H1 (cell line): Measurements from ENCODE around the gene DGAT2. TPM values are rescaled to one million over a fixed set of nuclear protein-coding genes. Genes with fewer than 3 reads are reported as not detected.

Experiments
- CTCF ChIA-PET: fragments of 300-600 bp; sonication (Branson Sonifier 250); formaldehyde crosslinking; loops from one replicate; lab custom pipeline; 2021; ENCODE audit not compliant: partially characterized antibody; lab: Charles Lee
- POLR2A ChIA-PET: fragments of 300-600 bp; sonication (Branson Sonifier 250); formaldehyde crosslinking; loops from one replicate; lab custom pipeline; 2021; ENCODE audit warnings: inconsistent platforms; ENCODE audit not compliant: partially characterized antibody; lab: Charles Lee
- DNase-seq, 2 experiments: peaks; one replicate each; pipeline versions ENCODE4 v3.0.0 to v3.0.0-alpha.2; 2010 to 2022; ENCODE audit warnings: low spot score in 2 of 2, low read depth in 1 of 2, mixed read lengths in 1 of 2
- FAIRE-seq: peaks from 2 replicates; lab custom pipeline; 2011; peaks lifted over from hg19 to GRCh38; lab: Jason Lieb, UNC
- H2AFZ ChIP-seq: 2 replicates; pipeline ENCODE4 v1.8.1; 2012; ENCODE audit warnings: low read length, inconsistent platforms
- H2AK5ac ChIP-seq: 2 replicates; pipeline ENCODE4 v1.6.1; 2013; ENCODE audit warnings: low read depth, low read length
- H2BK120ac ChIP-seq: replicated peaks from 2 replicates; pipeline ENCODE3; 2013; ENCODE audit warnings: low read depth, low read length, inconsistent platforms
- H2BK12ac ChIP-seq: 2 replicates; pipeline ENCODE4 v1.6.1; 2013; ENCODE audit warnings: low read depth, low read length
- H2BK15ac ChIP-seq: 2 replicates; pipeline ENCODE4 v1.6.1; 2013; ENCODE audit warnings: low read length
- H2BK20ac ChIP-seq: 2 replicates; pipeline ENCODE4 v1.6.1; 2013; ENCODE audit warnings: low read length
- H2BK5ac ChIP-seq: 2 replicates; pipeline ENCODE4 v1.6.1; 2013; ENCODE audit warnings: low read depth, low read length
- H3K14ac ChIP-seq: 2 replicates; pipeline ENCODE4 v1.6.1; 2013; ENCODE audit warnings: inconsistent platforms; ENCODE audit not compliant: insufficient read length
- H3K18ac ChIP-seq: 2 replicates; pipeline ENCODE4 v1.6.1; 2013; ENCODE audit warnings: low read length; ENCODE audit errors: extremely low read depth
- H3K23ac ChIP-seq: 2 replicates; pipeline ENCODE4 v1.6.1; 2013; ENCODE audit warnings: inconsistent platforms; ENCODE audit not compliant: insufficient read length
- H3K23me2 ChIP-seq: 2 replicates; pipeline ENCODE4 v1.6.1; 2013; ENCODE audit warnings: low read depth, low read length
- H3K27ac ChIP-seq: 2 replicates; pipeline ENCODE4 v1.6.1; 2011; ENCODE audit warnings: low read depth, low read length, inconsistent platforms
- H3K27me3 ChIP-seq, 4 experiments: replicated peaks in 1 of 4; 1 replicate in 1 of 4; 2 replicates in 3 of 4; pipeline versions ENCODE4 v1.6.1 to v1.8.1; 2011 to 2013; ENCODE audit warnings: low read length in 3 of 4, mild to moderate bottlenecking in 3 of 4, inconsistent platforms in 2 of 4, mixed read lengths in 2 of 4, moderate library complexity in 1 of 4; ENCODE audit not compliant: control insufficient read depth in 3 of 4, insufficient read depth in 3 of 4; ENCODE audit errors: extremely low read depth in 1 of 4
- H3K36me3 ChIP-seq, 4 experiments: 2 replicates each; pipeline versions ENCODE4 v1.6.1 to v1.8.1; 2011 to 2013; ENCODE audit warnings: mild to moderate bottlenecking in 4 of 4, low read length in 3 of 4, moderate library complexity in 2 of 4, control low read depth in 1 of 4, inconsistent platforms in 1 of 4; ENCODE audit not compliant: insufficient read depth in 4 of 4, control insufficient read depth in 2 of 4
- H3K4ac ChIP-seq: replicated peaks from 2 replicates; pipeline ENCODE3; 2013; ENCODE audit warnings: low read length, low read depth, mixed read lengths, inconsistent platforms; ENCODE audit not compliant: insufficient read length
- H3K4me1 ChIP-seq, 4 experiments: replicated peaks in 1 of 4; 1 replicate in 1 of 4; 2 replicates in 3 of 4; pipeline versions ENCODE4 v1.6.1 to v1.8.1; 2011 to 2013; ENCODE audit warnings: low read length in 3 of 4, inconsistent platforms in 2 of 4, mixed read lengths in 1 of 4; ENCODE audit not compliant: insufficient read depth in 4 of 4, control insufficient read depth in 3 of 4
- H3K4me2 ChIP-seq, 2 experiments: 2 replicates each; pipeline versions ENCODE4 v1.6.1 to v1.8.1; 2011 to 2013; ENCODE audit warnings: low read depth in 2 of 2, low read length in 2 of 2, control low read depth in 1 of 2, inconsistent platforms in 1 of 2, mild to moderate bottlenecking in 1 of 2; ENCODE audit not compliant: insufficient read depth in 1 of 2
- H3K4me3 ChIP-seq, 4 experiments: fragments of 200-600, 300-600 bp in 1 of 4; sonication (generic), shearing (Covaris generic), sonication (Bioruptor Twin) in 1 of 4; 2 replicates each; pipeline versions ENCODE4 v1.5.1 to v1.8.1; 2011 to 2016; ENCODE audit warnings: low read length in 4 of 4, low read depth in 3 of 4, control low read depth in 2 of 4, inconsistent platforms in 2 of 4, mild to moderate bottlenecking in 2 of 4, mixed read lengths in 1 of 4, moderate library complexity in 1 of 4; ENCODE audit not compliant: insufficient read depth in 2 of 4; ENCODE audit errors: extremely low read depth in 1 of 4
- H3K56ac ChIP-seq: replicated peaks from 2 replicates; pipeline ENCODE3; 2013; ENCODE audit warnings: low read depth, mild to moderate bottlenecking, mixed read lengths, low read length, inconsistent platforms; ENCODE audit not compliant: insufficient read length
- H3K79me1 ChIP-seq: 2 replicates; pipeline ENCODE4 v1.6.1; 2013; ENCODE audit warnings: low read depth, low read length, control low read depth
- H3K79me2 ChIP-seq, 2 experiments: 2 replicates each; pipeline versions ENCODE4 v1.6.1 to v1.8.1; 2012 to 2013; ENCODE audit warnings: low read length in 2 of 2, mild to moderate bottlenecking in 2 of 2, inconsistent platforms in 1 of 2; ENCODE audit not compliant: insufficient read depth in 2 of 2, control insufficient read depth in 1 of 2
- H3K9ac ChIP-seq, 4 experiments: replicated peaks in 1 of 4; 1 replicate in 1 of 4; 2 replicates in 3 of 4; pipeline versions ENCODE4 v1.6.1 to v1.8.1; 2011 to 2013; ENCODE audit warnings: low read depth in 3 of 4, low read length in 3 of 4, control low read depth in 2 of 4, mild to moderate bottlenecking in 2 of 4, moderate library complexity in 2 of 4, inconsistent platforms in 1 of 4; ENCODE audit errors: extremely low read depth in 1 of 4
- H3K9me3 ChIP-seq, 2 experiments: 2 replicates each; pipeline versions ENCODE4 v1.6.1 to v1.8.1; 2012 to 2013; ENCODE audit warnings: mild to moderate bottlenecking in 2 of 2, moderate library complexity in 2 of 2, control low read depth in 1 of 2, inconsistent platforms in 1 of 2, low read depth in 1 of 2, low read length in 1 of 2, mixed read lengths in 1 of 2; ENCODE audit not compliant: insufficient read depth in 2 of 2
- H4K20me1 ChIP-seq, 2 experiments: replicated peaks in 1 of 2; 2 replicates each; pipeline versions ENCODE3 to v1.8.1; 2011 to 2013; ENCODE audit warnings: inconsistent platforms in 2 of 2, low read length in 2 of 2, mild to moderate bottlenecking in 1 of 2; ENCODE audit not compliant: insufficient read depth in 2 of 2, control insufficient read depth in 1 of 2
- H4K5ac ChIP-seq: 2 replicates; pipeline ENCODE4 v1.6.1; 2013; ENCODE audit warnings: low read length, low read depth, mixed read lengths, inconsistent platforms; ENCODE audit not compliant: insufficient read length
- H4K8ac ChIP-seq: 2 replicates; pipeline ENCODE4 v1.8.0; 2013; ENCODE audit warnings: mild to moderate bottlenecking, moderate library complexity, low read length, inconsistent platforms; ENCODE audit not compliant: insufficient read depth; ENCODE audit errors: extremely low read depth
- H4K91ac ChIP-seq: replicated peaks from 2 replicates; pipeline ENCODE3; 2013; ENCODE audit warnings: low read length, mixed read lengths, inconsistent platforms; ENCODE audit not compliant: insufficient read length
- KDM1A ChIP-seq: fragments of 200-600, 300-600 bp; sonication (generic); IDR thresholded peaks from 2 replicates; pipeline ENCODE4 v1.7.1; 2016; ENCODE audit warnings: mild to moderate bottlenecking, low read length, borderline replicate concordance
- SUZ12 ChIP-seq: fragments of 200-600 bp; sonication (generic); IDR thresholded peaks from 2 replicates; pipeline ENCODE4 v1.6.1; 2012; ENCODE audit warnings: mild to moderate bottlenecking, inconsistent platforms, low read length, moderate library complexity, mixed read lengths
- TCF12 ChIP-seq: IDR thresholded peaks from 2 replicates; pipeline ENCODE4 v1.6.1; 2011; ENCODE audit warnings: low read depth, mild to moderate bottlenecking, low read length
- WGBS, 2 experiments: shearing (Covaris generic) in 1 of 2; methylation state at CpG; one replicate each; pipeline versions ENCODE4 v1.1.6 to v1.1.7; 2013 to 2015; ENCODE audit warnings: low lambda C conversion rate in 2 of 2, mixed read lengths in 2 of 2, inconsistent platforms in 1 of 2, low coverage in 1 of 2, missing lambda C conversion rate in 1 of 2; ENCODE audit not compliant: insufficient replicate concordance in 2 of 2, insufficient coverage in 1 of 2, insufficient read length in 1 of 2; ENCODE audit errors: extremely low coverage in 1 of 2, missing lambda C conversion rate in 1 of 2; 5-methylcytosine and 5-hydroxymethylcytosine counted together
- polyA plus RNA-seq, 7 experiments: library from polyadenylated mRNA; depleted of rRNA in 3 of 7; stranded (reverse) in 5 of 7; unstranded in 2 of 7; fragments of >200 nt in 5 of 7; fragments of 200-250 nt in 2 of 7; gene quantifications; 1 replicate in 5 of 7; 2 replicates in 1 of 7; 4 replicates in 1 of 7; pipeline versions ENCODE4 v1.2.1 to v1.2.3, GENCODE V29; 2011 to 2013; ENCODE audit warnings: missing spikeins in 2 of 7, mixed read lengths in 2 of 7
- total RNA-seq: library from RNA; stranded (reverse); fragmentation: NEBNext Ultra II Directional; extraction: Animal tissue kit (Norgen Biotek cat#: 25700); gene quantifications from 2 replicates; pipeline ENCODE4 v1.2.1, GENCODE V29; 2021
- TF ChIP-seq, protein P1 (sequence below): IDR thresholded peaks from 2 replicates; pipeline ENCODE4 v1.6.1; 2011; ENCODE audit warnings: low read length, improper control_type of control experiment

Gene DGAT2
- total and polyA plus RNA-seq, 2 of the 8 experiments (the other 6 are each of a cell fraction or from before 2014, with no cell fraction given): 3.2 to 5.9 TPM

DNA sequence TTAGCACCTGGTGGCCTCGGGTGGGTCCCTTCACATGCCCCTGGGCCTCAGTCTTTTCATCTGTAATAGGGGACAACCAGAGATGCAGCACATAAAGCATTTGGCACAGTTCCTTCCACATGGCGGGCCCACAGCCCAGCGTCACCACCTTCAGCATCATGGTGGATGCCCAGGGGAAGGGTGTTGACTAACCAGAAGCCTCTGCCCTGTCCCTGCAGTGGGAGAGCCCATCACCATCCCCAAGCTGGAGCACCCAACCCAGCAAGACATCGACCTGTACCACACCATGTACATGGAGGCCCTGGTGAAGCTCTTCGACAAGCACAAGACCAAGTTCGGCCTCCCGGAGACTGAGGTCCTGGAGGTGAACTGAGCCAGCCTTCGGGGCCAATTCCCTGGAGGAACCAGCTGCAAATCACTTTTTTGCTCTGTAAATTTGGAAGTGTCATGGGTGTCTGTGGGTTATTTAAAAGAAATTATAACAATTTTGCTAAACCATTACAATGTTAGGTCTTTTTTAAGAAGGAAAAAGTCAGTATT, 31.6 kb downstream of the DGAT2 start:
- Histone ChIP-seq H3K4me1 (0 out of 7 replicates have a peak, but pooled peaks cover 0 to 4% (median under 1%) of the 10 kb centered on the region in 4 experiments), H3K4ac (no peak overlapping the region), H3K79me1 (no peaks in the 10 kb centered on the region), H3K79me2 (no peaks in the 10 kb centered on the region), H2BK20ac (no peak overlapping the region), H4K8ac (no peak overlapping the region; the same call in 1 of the 2 replicates), H2BK5ac (no peak overlapping the region), H3K4me2 (no peak overlapping the region), H3K56ac (no peak overlapping the region), H3K23me2 (no peaks in the 10 kb centered on the region), H3K27me3 (no peaks in the 10 kb centered on the region), H3K14ac (no peak overlapping the region), H3K18ac (no peak overlapping the region), H2BK12ac (no peak overlapping the region), H2BK120ac (no peak overlapping the region), H3K4me3 (no peak overlapping the region), H2AK5ac (no peak overlapping the region), H4K91ac (no peak overlapping the region), H4K20me1 (no peaks in the 10 kb centered on the region), H2BK15ac (no peak overlapping the region), H3K23ac (no peak overlapping the region), H3K27ac (no peak overlapping the region), H3K36me3 (no peaks in the 10 kb centered on the region), H3K9me3 (no peaks in the 10 kb centered on the region), H3K9ac (no peak overlapping the region), H4K5ac (no peak overlapping the region), H2AFZ (no peak overlapping the region)
- TF ChIP-seq TCF12 (no peak), SUZ12 (no peak), KDM1A (no peak)
- TF ChIP-seq, protein P1, sequence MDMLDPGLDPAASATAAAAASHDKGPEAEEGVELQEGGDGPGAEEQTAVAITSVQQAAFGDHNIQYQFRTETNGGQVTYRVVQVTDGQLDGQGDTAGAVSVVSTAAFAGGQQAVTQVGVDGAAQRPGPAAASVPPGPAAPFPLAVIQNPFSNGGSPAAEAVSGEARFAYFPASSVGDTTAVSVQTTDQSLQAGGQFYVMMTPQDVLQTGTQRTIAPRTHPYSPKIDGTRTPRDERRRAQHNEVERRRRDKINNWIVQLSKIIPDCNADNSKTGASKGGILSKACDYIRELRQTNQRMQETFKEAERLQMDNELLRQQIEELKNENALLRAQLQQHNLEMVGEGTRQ: no peak
- DNase-seq: no peak
- ChIA-PET CTCF (interaction anchor here (0.7 to 6.0 kb wide), 5 partner anchors 10 to 95 kb away, joined by 3 to 94 read pairs (median 3); no protein-coding TSS in a partner anchor), POLR2A (no interaction called here)
- no peak for FAIRE-seq
- 92% methylated on average over 8 of the region's 8 CpGs; no CpG with 5 or more reads in 1 of the 2 experiments for WGBS, 2 experiments
